Measurements from ENCODE around the gene FAM241A. TPM values are rescaled to one million over a fixed set of nuclear protein-coding genes. Genes with fewer than 3 reads are reported as not detected.

FAM241A gene
- total and polyA plus RNA-seq, 9 of the 15 experiments (the other 6 are each of a cell fraction or from before 2014, with no cell fraction given) = 2.3 to 8.5 (median 5.3) TPM

DNA sequence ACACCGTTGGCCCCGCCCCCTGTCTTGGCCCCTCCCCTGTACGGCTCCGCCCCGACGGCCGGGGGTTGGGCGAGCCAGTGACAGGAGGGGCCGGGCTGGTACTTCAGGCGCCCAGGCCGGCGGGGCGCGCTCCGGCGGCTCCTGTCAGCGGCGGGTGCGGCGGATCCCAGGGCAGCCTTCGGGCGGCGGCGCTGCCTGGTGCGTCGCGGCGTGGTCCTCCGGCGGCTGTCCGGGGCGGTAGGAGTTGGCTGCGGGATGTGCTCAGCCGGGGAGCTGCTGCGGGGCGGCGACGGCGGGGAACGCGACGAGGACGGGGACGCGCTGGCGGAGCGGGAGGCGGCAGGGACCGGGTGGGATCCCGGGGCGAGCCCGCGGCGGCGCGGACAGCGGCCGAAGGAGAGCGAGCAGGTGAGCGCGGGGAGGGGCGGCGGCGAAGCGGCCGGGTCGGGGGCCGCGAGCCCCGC lies at the start of gene FAM241A (continued):
- TF ChIP-seq, protein P1, sequence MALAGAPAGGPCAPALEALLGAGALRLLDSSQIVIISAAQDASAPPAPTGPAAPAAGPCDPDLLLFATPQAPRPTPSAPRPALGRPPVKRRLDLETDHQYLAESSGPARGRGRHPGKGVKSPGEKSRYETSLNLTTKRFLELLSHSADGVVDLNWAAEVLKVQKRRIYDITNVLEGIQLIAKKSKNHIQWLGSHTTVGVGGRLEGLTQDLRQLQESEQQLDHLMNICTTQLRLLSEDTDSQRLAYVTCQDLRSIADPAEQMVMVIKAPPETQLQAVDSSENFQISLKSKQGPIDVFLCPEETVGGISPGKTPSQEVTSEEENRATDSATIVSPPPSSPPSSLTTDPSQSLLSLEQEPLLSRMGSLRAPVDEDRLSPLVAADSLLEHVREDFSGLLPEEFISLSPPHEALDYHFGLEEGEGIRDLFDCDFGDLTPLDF (CRISPR knock-in tag; IDR thresholded peaks at IDR 0.05) = no peak
- TF ChIP-seq SRF (CRISPR knock-in tag; IDR thresholded peaks at IDR 0.05) = no peak
- TF ChIP-seq PHF8 (IDR thresholded peaks at IDR 0.05; ENCODE audit: borderline replicate concordance, low read length) = peak; percentile 74; the same call in 1 of the 2 replicates
- TF ChIP-seq NR2F6 (CRISPR knock-in tag; IDR thresholded peaks at IDR 0.05) = no peak
- TF ChIP-seq, protein P2, sequence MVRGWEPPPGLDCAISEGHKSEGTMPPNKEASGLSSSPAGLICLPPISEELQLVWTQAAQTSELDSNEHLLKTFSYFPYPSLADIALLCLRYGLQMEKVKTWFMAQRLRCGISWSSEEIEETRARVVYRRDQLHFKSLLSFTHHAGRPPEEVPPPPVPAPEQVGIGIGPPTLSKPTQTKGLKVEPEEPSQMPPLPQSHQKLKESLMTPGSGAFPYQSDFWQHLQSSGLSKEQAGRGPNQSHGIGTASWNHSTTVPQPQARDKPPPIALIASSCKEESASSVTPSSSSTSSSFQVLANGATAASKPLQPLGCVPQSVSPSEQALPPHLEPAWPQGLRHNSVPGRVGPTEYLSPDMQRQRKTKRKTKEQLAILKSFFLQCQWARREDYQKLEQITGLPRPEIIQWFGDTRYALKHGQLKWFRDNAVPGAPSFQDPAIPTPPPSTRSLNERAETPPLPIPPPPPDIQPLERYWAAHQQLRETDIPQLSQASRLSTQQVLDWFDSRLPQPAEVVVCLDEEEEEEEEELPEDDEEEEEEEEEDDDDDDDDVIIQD (CRISPR knock-in tag; IDR thresholded peaks at IDR 0.05) = no peak
- TF ChIP-seq NCOA4 (IDR thresholded peaks at IDR 0.05; ENCODE audit: partially characterized antibody) = no peak
- no peak for TF ChIP-seq GABPA (tag; conservative IDR thresholded peaks at IDR 0.05; ENCODE audit: low read depth)
- TF ChIP-seq TCF7 (IDR thresholded peaks at IDR 0.05; ENCODE audit: borderline replicate concordance) = 0 out of 2 replicates have a peak, but pooled peaks have one; percentile 22
- no peak for TF ChIP-seq ZNF347 (CRISPR knock-in tag; IDR thresholded peaks at IDR 0.05; ENCODE audit: low read depth)
- TF ChIP-seq ZNF384 (IDR thresholded peaks at IDR 0.05; ENCODE audit: low read depth, low read length) = no peak
- no peak for TF ChIP-seq ZNF398 (CRISPR knock-in tag; IDR thresholded peaks at IDR 0.05)
- TF ChIP-seq HOXB6 (CRISPR knock-in tag; IDR thresholded peaks at IDR 0.05; ENCODE audit: borderline replicate concordance) = no peak
- no peak for TF ChIP-seq ZNF778 (CRISPR knock-in tag; IDR thresholded peaks at IDR 0.05)
- peak; percentile 60 for TF ChIP-seq SIN3B (IDR thresholded peaks at IDR 0.05; ENCODE audit: low read depth)
- peak; percentile 94 for TF ChIP-seq CTBP1 (IDR thresholded peaks at IDR 0.05; ENCODE audit: borderline replicate concordance)
- peak; percentile 11; the same call in 1 of the 2 replicates for TF ChIP-seq TCF3 (CRISPR knock-in tag; IDR thresholded peaks at IDR 0.05)
- no peak; a peak in 1 of 4 replicates for TF ChIP-seq NRF1 (conservative IDR thresholded peaks at IDR 0.05 in 1 of 2, IDR thresholded peaks at IDR 0.05 in 1 of 2)
- TF ChIP-seq ZNF592 (IDR thresholded peaks at IDR 0.05) = 0 out of 2 replicates have a peak, but pooled peaks have one; percentile 20
- peak in 1 of 2 experiments; percentile 58; a peak in 1 of 4 replicates for TF ChIP-seq SIN3A (IDR thresholded peaks at IDR 0.05; ENCODE audit: borderline replicate concordance in 2 of 2, control insufficient read depth in 1 of 2, low read depth in 2 of 2, low read length in 2 of 2)
- peak; percentile 86 for TF ChIP-seq TBP (optimal IDR thresholded peaks at IDR 0.05; ENCODE audit: low read depth, low read length)

Data from K562 (cell line).